ENCODE data around the gene WDSUB1.

WDSUB1 gene

GRCh38 chr2:159285929-159286708 is at the start of gene WDSUB1:
TSS of gene WDSUB1 (minus strand) at chr2:159286703. CDS start at chr2:159283069, 3,634 bp downstream.
- DNase-seq = peak; percentile 7 to 14

- no peak for DNase-seq
Measured at GRCh38 chr2:159326569-159327255, 40.2 kb upstream of the WDSUB1 start.

- no peak for DNase-seq
Measured at GRCh38 chr2:159322419-159322818, 35.9 kb upstream of the WDSUB1 start.

GRCh38 chr2:159317392-159318088 is 31.0 kb upstream of the WDSUB1 start:
- no peak for DNase-seq

- no peak for DNase-seq
Measured at GRCh38 chr2:159307942-159308341, 21.4 kb upstream of the WDSUB1 start.

GRCh38 chr2:159300586-159300985 is 14.1 kb upstream of the WDSUB1 start:
- no peak for DNase-seq

GRCh38 chr2:159298967-159299366 is 12.5 kb upstream of the WDSUB1 start:
- no peak for DNase-seq

- DNase-seq = no peak
Measured at GRCh38 chr2:159297042-159297707, 10.7 kb upstream of the WDSUB1 start.

- no peak for DNase-seq
Measured at GRCh38 chr2:159292157-159292556, 5.7 kb upstream of the WDSUB1 start.

- DNase-seq = peak; percentile 12 to 31
Measured at GRCh38 chr2:159290289-159290907, 3.9 kb upstream of the WDSUB1 start.

GRCh38 chr2:159287733-159288132 is 1.2 kb upstream of the WDSUB1 start:
- no peak for DNase-seq

- peak; percentile 98 for DNase-seq
Measured at GRCh38 chr2:159286709-159287441, 372 bp upstream of the WDSUB1 start.

GRCh38 chr2:159285433-159285832 is 1.1 kb downstream of the WDSUB1 start:
- DNase-seq = no peak

- no peak for DNase-seq
Measured at GRCh38 chr2:159283529-159283928, 3.0 kb downstream of the WDSUB1 start.

GRCh38 chr2:159281002-159281401 is 5.5 kb downstream of the WDSUB1 start:
- no peak for DNase-seq

GRCh38 chr2:159279700-159280099 is 6.8 kb downstream of the WDSUB1 start:
- DNase-seq = no peak

GRCh38 chr2:159275111-159275510 is 11.4 kb downstream of the WDSUB1 start:
- no peak for DNase-seq

GRCh38 chr2:159272156-159272555 is 14.3 kb downstream of the WDSUB1 start:
- no peak for DNase-seq

GRCh38 chr2:159270744-159271379 is 15.6 kb downstream of the WDSUB1 start:
- DNase-seq = no peak

GRCh38 chr2:159267921-159268320 is 18.6 kb downstream of the WDSUB1 start:
- DNase-seq = no peak

GRCh38 chr2:159266554-159266953 is 19.9 kb downstream of the WDSUB1 start:
- DNase-seq = no peak

Data from CD4-positive, alpha-beta T cell treated with Interleukin-1 beta for 1 hour (primary cell).